Hepatocyte (in vitro differentiated cells): Measurements from ENCODE around the gene EPHA4. TPM values are rescaled to one million over a fixed set of nuclear protein-coding genes. Genes with fewer than 3 reads are reported as not detected.

Experiments
- DNase-seq: peaks from one replicate; pipeline ENCODE4 v3.0.0-alpha.2; 2016; ENCODE audit warnings: low spot score
- H2AFZ ChIP-seq: fragments of 200-600 bp; sonication (generic); 2 replicates; pipeline ENCODE4 v1.6.0; 2016; ENCODE audit warnings: antibody characterized with exemption, mild to moderate bottlenecking
- H3K27ac ChIP-seq: fragments of 200-600 bp; sonication (generic); 2 replicates; pipeline ENCODE4 v1.5.1; 2016; ENCODE audit warnings: mild to moderate bottlenecking
- H3K27me3 ChIP-seq: fragments of 200-600 bp; sonication (generic); 2 replicates; pipeline ENCODE4 v1.6.1; 2016
- H3K36me3 ChIP-seq: fragments of 200-600 bp; sonication (generic); replicated peaks from 2 replicates; pipeline ENCODE4 v1.5.1; 2016; ENCODE audit warnings: low read depth; ENCODE audit not compliant: insufficient read depth
- H3K4me1 ChIP-seq: fragments of 200-600 bp; sonication (generic); 2 replicates; pipeline ENCODE4 v1.5.1; 2016; ENCODE audit warnings: mild to moderate bottlenecking, moderate library complexity; ENCODE audit not compliant: insufficient read depth
- H3K4me2 ChIP-seq: fragments of 200-600 bp; sonication (generic); 2 replicates; pipeline ENCODE4 v1.6.0; 2016
- H3K4me3 ChIP-seq: fragments of 200-600 bp; sonication (generic); 2 replicates; pipeline ENCODE4 v1.5.1; 2016; ENCODE audit warnings: mild to moderate bottlenecking
- H3K79me2 ChIP-seq: fragments of 200-600 bp; sonication (generic); 2 replicates; pipeline ENCODE4 v1.6.0; 2017; ENCODE audit warnings: mild to moderate bottlenecking
- H3K9me2 ChIP-seq: fragments of 200-600 bp; sonication (generic); replicated peaks from 2 replicates; pipeline ENCODE4 v1.6.0; 2017; ENCODE audit warnings: mild to moderate bottlenecking; ENCODE audit not compliant: insufficient read depth
- H3K9me3 ChIP-seq: fragments of 200-600 bp; sonication (generic); 2 replicates; pipeline ENCODE4 v1.5.1; 2016; ENCODE audit warnings: low read depth, mild to moderate bottlenecking
- H4K20me1 ChIP-seq: fragments of 200-600 bp; sonication (generic); 2 replicates; pipeline ENCODE4 v1.6.0; 2016; ENCODE audit warnings: mild to moderate bottlenecking; ENCODE audit not compliant: insufficient read depth, poor library complexity, severe bottlenecking
- EZH2 ChIP-seq: fragments of 200-600 bp; sonication (generic); IDR thresholded peaks from 2 replicates; pipeline ENCODE4 v1.6.1; 2016; ENCODE audit warnings: antibody characterized with exemption, mild to moderate bottlenecking, borderline replicate concordance
- EZH2phosphoT487 ChIP-seq: fragments of 200-600 bp; sonication (generic); IDR thresholded peaks from one replicate; pipeline ENCODE4 v1.6.1; 2018; ENCODE audit warnings: antibody characterized with exemption, mild to moderate bottlenecking, low read depth, moderate library complexity; ENCODE audit not compliant: unreplicated experiment, severe bottlenecking
- WGBS: methylation state at CpG from one replicate; pipeline ENCODE4 v1.1.6; 2016; ENCODE audit warnings: low lambda C conversion rate; ENCODE audit errors: missing lambda C conversion rate; 5-methylcytosine and 5-hydroxymethylcytosine counted together
- polyA plus RNA-seq: library from polyadenylated mRNA; unstranded; fragments of >200 nt; fragmentation: Nextera tagmentation; extraction: Ambion mirVana; gene quantifications from 2 replicates; pipeline ENCODE4 v1.2.1, GENCODE V29; 2016
- total RNA-seq: library from RNA; depleted of rRNA; stranded (reverse); fragments of >200 nt; gene quantifications from 2 replicates; pipeline ENCODE4 v1.2.3, GENCODE V29; 2014
- TF ChIP-seq, protein P1 (sequence below): fragments of 200-600 bp; sonication (generic); IDR thresholded peaks from 2 replicates; pipeline ENCODE4 v1.5.1; 2016; ENCODE audit warnings: antibody characterized with exemption, mild to moderate bottlenecking; ENCODE audit not compliant: poor library complexity

EPHA4 gene
- total and polyA plus RNA-seq, 2 experiments from 2014 or later, result 7.8 to 36.8 TPM

DNA sequence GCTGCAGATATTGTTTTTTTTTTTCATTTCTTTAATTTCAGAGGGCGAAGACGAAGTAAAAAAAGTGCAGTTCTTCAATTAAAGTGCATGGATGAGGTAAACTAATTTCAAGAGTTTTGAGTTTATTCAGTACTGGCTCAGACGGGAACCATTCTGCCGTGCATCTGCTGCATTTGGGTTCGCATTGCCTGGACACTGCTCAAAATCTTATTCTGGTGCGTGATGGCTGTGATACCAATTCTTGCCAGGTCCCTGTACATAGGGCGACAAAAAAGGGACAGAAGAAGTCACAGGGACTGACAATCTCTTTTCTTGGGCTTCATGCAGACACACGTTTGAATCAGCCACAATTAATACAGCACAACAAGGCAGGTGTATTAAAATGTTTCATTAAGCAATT, 146.2 kb downstream of the EPHA4 start:
- Histone ChIP-seq H3K4me1 (no peaks in the 10 kb centered on the region), H3K79me2 (no peaks in the 10 kb centered on the region), H3K36me3 (no peaks in the 10 kb centered on the region), H3K27ac (no peak overlapping the region), H3K4me3 (no peak overlapping the region), H3K9me2 (no peaks in the 10 kb centered on the region), H3K27me3 (no peaks in the 10 kb centered on the region), H2AFZ (no peak overlapping the region), H4K20me1 (no peaks in the 10 kb centered on the region), H3K9me3 (no peaks in the 10 kb centered on the region), H3K4me2 (no peak overlapping the region)
- DNase-seq, result no peak
- TF ChIP-seq EZH2 (no peak), EZH2phosphoT487 (no peak)
- TF ChIP-seq, protein P1, sequence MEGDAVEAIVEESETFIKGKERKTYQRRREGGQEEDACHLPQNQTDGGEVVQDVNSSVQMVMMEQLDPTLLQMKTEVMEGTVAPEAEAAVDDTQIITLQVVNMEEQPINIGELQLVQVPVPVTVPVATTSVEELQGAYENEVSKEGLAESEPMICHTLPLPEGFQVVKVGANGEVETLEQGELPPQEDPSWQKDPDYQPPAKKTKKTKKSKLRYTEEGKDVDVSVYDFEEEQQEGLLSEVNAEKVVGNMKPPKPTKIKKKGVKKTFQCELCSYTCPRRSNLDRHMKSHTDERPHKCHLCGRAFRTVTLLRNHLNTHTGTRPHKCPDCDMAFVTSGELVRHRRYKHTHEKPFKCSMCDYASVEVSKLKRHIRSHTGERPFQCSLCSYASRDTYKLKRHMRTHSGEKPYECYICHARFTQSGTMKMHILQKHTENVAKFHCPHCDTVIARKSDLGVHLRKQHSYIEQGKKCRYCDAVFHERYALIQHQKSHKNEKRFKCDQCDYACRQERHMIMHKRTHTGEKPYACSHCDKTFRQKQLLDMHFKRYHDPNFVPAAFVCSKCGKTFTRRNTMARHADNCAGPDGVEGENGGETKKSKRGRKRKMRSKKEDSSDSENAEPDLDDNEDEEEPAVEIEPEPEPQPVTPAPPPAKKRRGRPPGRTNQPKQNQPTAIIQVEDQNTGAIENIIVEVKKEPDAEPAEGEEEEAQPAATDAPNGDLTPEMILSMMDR, result no peak
- WGBS, result 97% methylated on average over 8 of the region's 8 CpGs

DNA sequence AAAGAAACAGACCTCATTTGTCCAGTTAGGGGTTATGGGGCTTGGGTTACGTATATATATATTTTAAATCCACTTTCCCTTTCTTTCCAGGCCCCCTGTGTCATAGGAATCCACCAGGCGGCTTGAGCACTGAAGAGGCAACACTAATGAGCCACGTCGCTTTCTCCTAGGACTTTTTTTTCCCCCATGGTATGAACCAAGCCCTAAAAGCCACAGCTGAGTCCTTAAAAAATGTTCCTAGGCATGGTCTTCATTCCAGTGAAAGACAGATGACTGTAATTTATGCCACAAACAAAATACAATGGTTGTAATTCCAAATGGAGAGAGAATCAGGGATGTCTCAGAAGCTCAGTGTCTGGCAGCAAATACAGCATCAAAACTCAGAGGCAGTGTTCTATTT, 146.8 kb downstream of the EPHA4 start:
- Histone ChIP-seq H3K27ac (no peak overlapping the region), H3K4me3 (no peak overlapping the region), H3K79me2 (no peaks in the 10 kb centered on the region), H2AFZ (no peak overlapping the region), H3K9me2 (no peaks in the 10 kb centered on the region), H4K20me1 (no peaks in the 10 kb centered on the region), H3K4me2 (no peak overlapping the region), H3K27me3 (no peaks in the 10 kb centered on the region), H3K4me1 (no peaks in the 10 kb centered on the region), H3K9me3 (no peaks in the 10 kb centered on the region), H3K36me3 (no peaks in the 10 kb centered on the region)
- TF ChIP-seq EZH2, result no peak
- TF ChIP-seq, protein P1, result no peak
- TF ChIP-seq EZH2phosphoT487, result no peak
- DNase-seq, result no peak
- WGBS, result 92% methylated on average over 4 of the region's 4 CpGs

GRCh38 chr2:221423210-221423804, 148.8 kb downstream of the EPHA4 start:
- Histone ChIP-seq H4K20me1 (no peaks in the 10 kb centered on the region), H3K36me3 (no peaks in the 10 kb centered on the region), H3K4me1 (no peaks in the 10 kb centered on the region), H3K4me2 (no peak overlapping the region), H3K9me2 (no peaks in the 10 kb centered on the region), H3K27ac (no peak overlapping the region), H3K79me2 (no peaks in the 10 kb centered on the region), H2AFZ (no peak overlapping the region), H3K27me3 (no peaks in the 10 kb centered on the region), H3K4me3 (no peak overlapping the region), H3K9me3 (no peaks in the 10 kb centered on the region)
- no peak for DNase-seq
- WGBS, result 93% methylated on average over 3 of the region's 3 CpGs
- no peak for TF ChIP-seq EZH2
- TF ChIP-seq, protein P1, result no peak
- TF ChIP-seq EZH2phosphoT487, result no peak
